Testis (tissue), 2 donors: ENCODE data around the gene MEP1A.
"Not testable (repeated sequence)": the region's sequence is repeated elsewhere in the genome, so short reads cannot be mapped to it uniquely, and the experiment has no call there.

Experiments
- POLR2A ChIP-seq: fragments of 450-650 bp; IDR thresholded peaks from one replicate; pipeline ENCODE4 v1.6.1; 2017; ENCODE audit warnings: antibody characterized with exemption, mild to moderate bottlenecking, moderate library complexity
- TF ChIP-seq, protein P1 (sequence below), 3 experiments: fragments of 450-650 bp in 2 of 3; fragments of 200-600 bp in 1 of 3; sonication (generic) in 1 of 3; IDR thresholded peaks; one replicate each; pipeline ENCODE4 v1.5.1; 2016 to 2019; ENCODE audit warnings: antibody characterized with exemption in 3 of 3, mild to moderate bottlenecking in 2 of 3, moderate library complexity in 1 of 3

DNA sequence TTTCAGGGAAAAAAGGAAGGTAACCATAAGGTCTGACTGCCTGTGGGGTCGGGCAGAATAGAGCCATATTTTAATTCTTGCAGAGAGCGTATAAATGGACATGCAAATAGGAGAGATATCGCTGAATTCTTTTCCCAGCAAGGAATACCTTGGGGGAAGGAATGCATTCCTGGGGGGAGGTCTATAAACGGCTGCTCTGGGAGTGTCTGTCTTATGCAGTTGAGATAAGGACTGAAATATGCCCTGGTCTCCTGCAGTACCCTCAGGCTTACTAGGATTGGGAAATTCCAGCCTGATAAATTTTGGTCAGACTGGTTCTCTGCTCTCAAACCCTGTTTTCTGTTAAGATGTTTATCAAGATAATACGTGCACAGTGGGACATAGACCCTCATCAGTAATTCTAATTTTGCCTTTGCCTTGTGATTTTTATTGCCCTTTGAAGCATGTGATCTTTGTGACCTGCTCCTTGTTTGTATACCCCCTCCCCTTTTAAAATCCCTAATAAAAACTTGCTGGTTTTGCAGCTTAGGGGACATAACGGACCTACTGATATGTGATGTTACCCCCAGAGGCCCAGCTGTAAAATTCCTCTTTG is 49.2 kb downstream of the MEP1A start:
- not testable (repeated sequence) for TF ChIP-seq POLR2A
- TF ChIP-seq, protein P1, sequence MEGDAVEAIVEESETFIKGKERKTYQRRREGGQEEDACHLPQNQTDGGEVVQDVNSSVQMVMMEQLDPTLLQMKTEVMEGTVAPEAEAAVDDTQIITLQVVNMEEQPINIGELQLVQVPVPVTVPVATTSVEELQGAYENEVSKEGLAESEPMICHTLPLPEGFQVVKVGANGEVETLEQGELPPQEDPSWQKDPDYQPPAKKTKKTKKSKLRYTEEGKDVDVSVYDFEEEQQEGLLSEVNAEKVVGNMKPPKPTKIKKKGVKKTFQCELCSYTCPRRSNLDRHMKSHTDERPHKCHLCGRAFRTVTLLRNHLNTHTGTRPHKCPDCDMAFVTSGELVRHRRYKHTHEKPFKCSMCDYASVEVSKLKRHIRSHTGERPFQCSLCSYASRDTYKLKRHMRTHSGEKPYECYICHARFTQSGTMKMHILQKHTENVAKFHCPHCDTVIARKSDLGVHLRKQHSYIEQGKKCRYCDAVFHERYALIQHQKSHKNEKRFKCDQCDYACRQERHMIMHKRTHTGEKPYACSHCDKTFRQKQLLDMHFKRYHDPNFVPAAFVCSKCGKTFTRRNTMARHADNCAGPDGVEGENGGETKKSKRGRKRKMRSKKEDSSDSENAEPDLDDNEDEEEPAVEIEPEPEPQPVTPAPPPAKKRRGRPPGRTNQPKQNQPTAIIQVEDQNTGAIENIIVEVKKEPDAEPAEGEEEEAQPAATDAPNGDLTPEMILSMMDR (IDR thresholded peaks at IDR 0.05) = not testable (repeated sequence)
